ENCODE results near the gene ASIC2.
A peak's percentile ranks its signal among the peaks of the same experiment; 100 is the strongest.

Gene ASIC2

GRCh38 chr17:33071656-33072055 is 221.4 kb downstream of the ASIC2 start:
- no peak for DNase-seq (ENCODE audit: low read depth in 2 of 2)

- DNase-seq (ENCODE audit: low read depth in 2 of 2): no peak
Observed at GRCh38 chr17:33057564-33057963, 235.5 kb downstream of the ASIC2 start.

- DNase-seq (ENCODE audit: low read depth in 2 of 2): no peak
Observed at GRCh38 chr17:33056399-33057146, 236.5 kb downstream of the ASIC2 start.

GRCh38 chr17:33055746-33056145 is 237.3 kb downstream of the ASIC2 start:
- no peak for DNase-seq (ENCODE audit: low read depth in 2 of 2)

- no peak for DNase-seq (ENCODE audit: low read depth in 2 of 2)
Observed at GRCh38 chr17:33055171-33055611, 237.9 kb downstream of the ASIC2 start.

GRCh38 chr17:33054412-33054811 is 238.7 kb downstream of the ASIC2 start:
- DNase-seq (ENCODE audit: low read depth in 2 of 2): no peak

GRCh38 chr17:33053676-33054075 is 239.4 kb downstream of the ASIC2 start:
- no peak for DNase-seq (ENCODE audit: low read depth in 2 of 2)

GRCh38 chr17:33052856-33053255 is 240.2 kb downstream of the ASIC2 start:
- no peak for DNase-seq (ENCODE audit: low read depth in 2 of 2)

- DNase-seq (ENCODE audit: low read depth in 2 of 2): no peak
Observed at GRCh38 chr17:33050611-33051140, 242.4 kb downstream of the ASIC2 start.

- peak in 1 of 2 donors; percentile 10 for DNase-seq (ENCODE audit: low read depth in 2 of 2)
Observed at GRCh38 chr17:33049781-33050414, 243.2 kb downstream of the ASIC2 start.

- DNase-seq (ENCODE audit: low read depth in 2 of 2): no peak
Observed at GRCh38 chr17:33046361-33047255, 246.5 kb downstream of the ASIC2 start.

- no peak for DNase-seq (ENCODE audit: low read depth in 2 of 2)
Observed at GRCh38 chr17:33045216-33045615, 247.9 kb downstream of the ASIC2 start.

- DNase-seq (ENCODE audit: low read depth in 2 of 2): no peak
Observed at GRCh38 chr17:33044771-33045170, 248.3 kb downstream of the ASIC2 start.

- no peak for DNase-seq (ENCODE audit: low read depth in 2 of 2)
Observed at GRCh38 chr17:33040461-33040860, 252.6 kb downstream of the ASIC2 start.

GRCh38 chr17:33039874-33040273 is 253.2 kb downstream of the ASIC2 start:
- no peak for DNase-seq (ENCODE audit: low read depth in 2 of 2)

GRCh38 chr17:33038740-33039139 is 254.4 kb downstream of the ASIC2 start:
- DNase-seq (ENCODE audit: low read depth in 2 of 2): no peak

- no peak for DNase-seq (ENCODE audit: low read depth in 2 of 2)
Observed at GRCh38 chr17:33033176-33033575, 259.9 kb downstream of the ASIC2 start.

GRCh38 chr17:33028778-33029177 is 264.3 kb downstream of the ASIC2 start:
- no peak for DNase-seq (ENCODE audit: low read depth in 2 of 2)

- no peak for DNase-seq (ENCODE audit: low read depth in 2 of 2)
Observed at GRCh38 chr17:33028061-33028460, 265.0 kb downstream of the ASIC2 start.

- no peak for DNase-seq (ENCODE audit: low read depth in 2 of 2)
Observed at GRCh38 chr17:33024688-33025486, 268.2 kb downstream of the ASIC2 start.

- DNase-seq (ENCODE audit: low read depth in 2 of 2): no peak
Observed at GRCh38 chr17:33023790-33024189, 269.3 kb downstream of the ASIC2 start.

Measured in stimulated activated CD8-positive, alpha-beta memory T cell treated with anti-CD3 and anti-CD28 coated beads, Interleukin-7, amount 100 ng/mL, for 1 hour (primary cell).